Measurements from ENCODE around the gene EFCAB8.

Gene EFCAB8

GRCh38 chr20:32918751-32919150 lies 60.0 kb downstream of the EFCAB8 start (continued):
- TF ChIP-seq TSHZ2 (CRISPR knock-in tag; IDR thresholded peaks at IDR 0.05) (no peak), ISL1 (CRISPR knock-in tag; IDR thresholded peaks at IDR 0.05) (no peak), CSDC2 (CRISPR knock-in tag; IDR thresholded peaks at IDR 0.05) (no peak), GLIS3 (CRISPR knock-in tag; IDR thresholded peaks at IDR 0.05) (no peak)

- ATAC-seq: no peak
- TF ChIP-seq ESRRG (CRISPR knock-in tag; IDR thresholded peaks at IDR 0.05): no peak
- no peak for TF ChIP-seq CSDC2 (CRISPR knock-in tag; IDR thresholded peaks at IDR 0.05)
- TF ChIP-seq TCF4 (CRISPR knock-in tag; IDR thresholded peaks at IDR 0.05; ENCODE audit: borderline replicate concordance): no peak
- no peak for TF ChIP-seq ZFP3 (CRISPR knock-in tag; IDR thresholded peaks at IDR 0.05)
- no peak for TF ChIP-seq ZNF565 (CRISPR knock-in tag; conservative IDR thresholded peaks at IDR 0.05; ENCODE audit: low read depth)
- no peak for TF ChIP-seq BACH2 (CRISPR knock-in tag; IDR thresholded peaks at IDR 0.05; ENCODE audit: borderline replicate concordance)
- TF ChIP-seq ARNTL (CRISPR knock-in tag; IDR thresholded peaks at IDR 0.05; ENCODE audit: borderline replicate concordance, low read depth): no peak
Measured at GRCh38 chr20:32920066-32920465, 61.3 kb downstream of the EFCAB8 start.

- TF ChIP-seq ZNF565 (CRISPR knock-in tag; conservative IDR thresholded peaks at IDR 0.05; ENCODE audit: low read depth) (no peak), TCF4 (CRISPR knock-in tag; IDR thresholded peaks at IDR 0.05; ENCODE audit: borderline replicate concordance) (no peak), ZNF70 (CRISPR knock-in tag; IDR thresholded peaks at IDR 0.05) (no peak), CSRNP3 (CRISPR knock-in tag; IDR thresholded peaks at IDR 0.05) (no peak), CREB5 (CRISPR knock-in tag; IDR thresholded peaks at IDR 0.05; ENCODE audit: low read depth) (no peak), CSDC2 (CRISPR knock-in tag; IDR thresholded peaks at IDR 0.05) (no peak), ESRRG (CRISPR knock-in tag; IDR thresholded peaks at IDR 0.05) (no peak), ZC3H10 (CRISPR knock-in tag; IDR thresholded peaks at IDR 0.05) (no peak), POU6F1 (CRISPR knock-in tag; IDR thresholded peaks at IDR 0.05; ENCODE audit: borderline replicate concordance, low read depth) (no peak), ISL1 (CRISPR knock-in tag; IDR thresholded peaks at IDR 0.05) (no peak), ARNTL (CRISPR knock-in tag; IDR thresholded peaks at IDR 0.05; ENCODE audit: borderline replicate concordance, low read depth) (no peak), BACH2 (CRISPR knock-in tag; IDR thresholded peaks at IDR 0.05; ENCODE audit: borderline replicate concordance) (no peak), RARB (CRISPR knock-in tag; IDR thresholded peaks at IDR 0.05) (no peak), ZNF8 (CRISPR knock-in tag; IDR thresholded peaks at IDR 0.05) (no peak), OSR1 (CRISPR knock-in tag; IDR thresholded peaks at IDR 0.05) (no peak), PPARA (CRISPR knock-in tag; IDR thresholded peaks at IDR 0.05; ENCODE audit: borderline replicate concordance) (no peak), ZFP3 (CRISPR knock-in tag; IDR thresholded peaks at IDR 0.05) (no peak), ZFP30 (CRISPR knock-in tag; IDR thresholded peaks at IDR 0.05) (no peak), SNAI2 (CRISPR knock-in tag; IDR thresholded peaks at IDR 0.05) (no peak)
- TF ChIP-seq, protein P1, sequence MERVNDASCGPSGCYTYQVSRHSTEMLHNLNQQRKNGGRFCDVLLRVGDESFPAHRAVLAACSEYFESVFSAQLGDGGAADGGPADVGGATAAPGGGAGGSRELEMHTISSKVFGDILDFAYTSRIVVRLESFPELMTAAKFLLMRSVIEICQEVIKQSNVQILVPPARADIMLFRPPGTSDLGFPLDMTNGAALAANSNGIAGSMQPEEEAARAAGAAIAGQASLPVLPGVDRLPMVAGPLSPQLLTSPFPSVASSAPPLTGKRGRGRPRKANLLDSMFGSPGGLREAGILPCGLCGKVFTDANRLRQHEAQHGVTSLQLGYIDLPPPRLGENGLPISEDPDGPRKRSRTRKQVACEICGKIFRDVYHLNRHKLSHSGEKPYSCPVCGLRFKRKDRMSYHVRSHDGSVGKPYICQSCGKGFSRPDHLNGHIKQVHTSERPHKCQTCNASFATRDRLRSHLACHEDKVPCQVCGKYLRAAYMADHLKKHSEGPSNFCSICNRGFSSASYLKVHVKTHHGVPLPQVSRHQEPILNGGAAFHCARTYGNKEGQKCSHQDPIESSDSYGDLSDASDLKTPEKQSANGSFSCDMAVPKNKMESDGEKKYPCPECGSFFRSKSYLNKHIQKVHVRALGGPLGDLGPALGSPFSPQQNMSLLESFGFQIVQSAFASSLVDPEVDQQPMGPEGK (CRISPR knock-in tag; IDR thresholded peaks at IDR 0.05; ENCODE audit: borderline replicate concordance): no peak
- ATAC-seq: no peak
Measured at GRCh38 chr20:32920530-32921298, 62.0 kb downstream of the EFCAB8 start.

All from SK-N-SH treated with all-trans-retinoic acid at 6 μM for 48 hours (cell line).